NCI-H1092 (cell line): Measurements from ENCODE around the gene FAM118B.

ENCODE experiments used
- DNase-seq: peaks from one replicate; lab custom pipeline; 2025; lab: John Stamatoyannopoulos, UW

Gene FAM118B

DNA sequence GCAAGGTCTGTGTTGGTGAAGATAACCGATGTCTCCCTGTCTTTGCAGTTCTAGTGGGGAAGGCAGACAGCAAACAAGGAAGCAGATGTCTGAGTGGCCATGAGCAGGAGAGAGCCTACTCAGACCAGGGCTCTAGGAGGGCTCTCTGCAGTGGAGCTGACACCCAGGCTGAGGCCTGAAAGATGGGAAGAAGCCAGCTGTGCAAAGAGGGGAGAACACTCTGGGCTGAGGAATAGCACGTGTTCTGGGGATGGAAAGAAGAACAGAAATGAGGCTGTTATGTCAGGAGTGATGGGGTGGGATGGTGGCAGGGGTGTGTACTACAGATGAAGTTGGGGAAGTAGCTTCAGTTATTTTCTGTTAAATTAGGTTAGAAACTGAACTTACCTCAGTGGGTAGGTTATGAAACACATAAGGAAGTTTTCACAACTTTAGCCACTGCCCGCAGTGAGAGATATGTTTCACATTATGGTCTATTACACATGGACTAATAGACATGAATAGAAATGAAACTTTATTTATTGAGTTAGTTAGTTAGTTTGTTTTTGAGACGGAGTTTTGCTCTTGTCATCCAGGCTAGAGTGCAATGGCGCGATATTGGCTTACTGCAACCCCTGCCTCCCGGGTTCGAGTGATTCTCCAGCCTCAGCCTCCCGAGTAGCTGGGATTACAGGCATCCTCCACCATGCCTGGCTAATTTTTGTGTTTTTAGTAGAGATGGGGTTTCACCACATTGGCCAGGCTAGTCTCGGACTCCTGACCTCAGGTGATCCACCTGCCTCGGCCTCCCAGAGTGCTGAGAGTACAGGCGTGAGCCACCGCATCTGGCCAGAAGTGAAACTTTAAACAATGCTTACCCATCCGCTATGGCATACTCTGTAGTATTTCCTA lies 100.1 kb downstream of the FAM118B start:
- no peak for DNase-seq
